Measurements from ENCODE around the gene AHR. TPM values are rescaled to one million over a fixed set of nuclear protein-coding genes. Genes with fewer than 3 reads are reported as not detected.

The AHR gene
- total RNA-seq, 1 donor from 2014 or later: 41.0 TPM

DNA sequence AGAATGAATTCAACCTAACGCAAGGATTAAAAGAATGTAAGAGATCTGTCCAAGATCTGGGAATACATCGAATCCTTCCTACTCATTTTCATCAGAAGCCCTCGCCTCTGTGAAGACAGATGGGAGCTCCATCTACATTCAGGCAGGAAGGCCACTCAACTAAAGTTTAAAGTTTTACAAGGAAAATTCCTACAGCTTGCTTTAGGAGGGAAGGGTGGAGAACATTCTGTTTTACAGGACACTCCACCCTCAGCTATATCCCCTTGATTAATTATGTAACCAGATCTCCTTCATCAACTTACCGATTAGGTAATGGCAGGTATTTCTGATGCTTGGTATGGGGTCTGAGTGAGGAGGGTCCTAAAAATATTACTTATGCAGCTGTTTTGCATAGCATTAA, 5.6 kb upstream of the AHR start:
- H3K27ac Mint-ChIP-seq: no peak overlapping the region

DNA sequence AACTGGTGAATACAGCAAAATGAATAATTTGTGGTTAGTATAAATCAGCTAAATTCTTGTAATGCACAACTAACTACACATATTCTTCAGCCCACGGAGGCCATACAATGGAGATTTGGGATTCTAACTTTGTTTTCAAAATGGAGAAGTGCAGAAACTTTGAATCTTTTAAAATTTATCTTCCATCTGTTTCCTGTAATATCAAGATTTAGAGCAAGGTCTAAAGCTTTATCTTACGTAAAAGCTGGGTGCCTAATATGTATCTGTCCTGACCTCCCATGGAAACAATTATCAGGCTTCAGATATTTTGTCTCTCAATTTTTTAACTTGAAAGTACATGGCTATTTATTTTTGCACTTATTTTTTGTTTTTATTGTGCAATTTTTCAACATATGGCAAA, 5.0 kb upstream of the AHR start:
- no peak overlapping the region for H3K4me3 Mint-ChIP-seq
- peaks cover 17% of the 10 kb centered on the region for H3K27me3 Mint-ChIP-seq
- no peak overlapping the region for H3K27ac Mint-ChIP-seq
- H3K36me3 Mint-ChIP-seq: peaks cover 7% of the 10 kb centered on the region
- peaks cover 10% of the 10 kb centered on the region for H3K9me3 Mint-ChIP-seq
- DNase-seq (ENCODE audit: extremely low spot score, unreplicated experiment): no peak
- peaks cover 7% of the 10 kb centered on the region for H3K4me1 Mint-ChIP-seq (ENCODE audit: unreplicated experiment)
- TF ChIP-seq, protein P1, sequence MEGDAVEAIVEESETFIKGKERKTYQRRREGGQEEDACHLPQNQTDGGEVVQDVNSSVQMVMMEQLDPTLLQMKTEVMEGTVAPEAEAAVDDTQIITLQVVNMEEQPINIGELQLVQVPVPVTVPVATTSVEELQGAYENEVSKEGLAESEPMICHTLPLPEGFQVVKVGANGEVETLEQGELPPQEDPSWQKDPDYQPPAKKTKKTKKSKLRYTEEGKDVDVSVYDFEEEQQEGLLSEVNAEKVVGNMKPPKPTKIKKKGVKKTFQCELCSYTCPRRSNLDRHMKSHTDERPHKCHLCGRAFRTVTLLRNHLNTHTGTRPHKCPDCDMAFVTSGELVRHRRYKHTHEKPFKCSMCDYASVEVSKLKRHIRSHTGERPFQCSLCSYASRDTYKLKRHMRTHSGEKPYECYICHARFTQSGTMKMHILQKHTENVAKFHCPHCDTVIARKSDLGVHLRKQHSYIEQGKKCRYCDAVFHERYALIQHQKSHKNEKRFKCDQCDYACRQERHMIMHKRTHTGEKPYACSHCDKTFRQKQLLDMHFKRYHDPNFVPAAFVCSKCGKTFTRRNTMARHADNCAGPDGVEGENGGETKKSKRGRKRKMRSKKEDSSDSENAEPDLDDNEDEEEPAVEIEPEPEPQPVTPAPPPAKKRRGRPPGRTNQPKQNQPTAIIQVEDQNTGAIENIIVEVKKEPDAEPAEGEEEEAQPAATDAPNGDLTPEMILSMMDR (conservative IDR thresholded peaks at IDR 0.05): no peak

More for the DNA sequence above, 5.6 kb upstream of the AHR start:
- Mint-ChIP-seq H3K4me1 (ENCODE audit: unreplicated experiment) (peaks cover 3% of the 10 kb centered on the region), H3K36me3 (peaks cover 2% of the 10 kb centered on the region), H3K27me3 (peaks cover 13% of the 10 kb centered on the region), H3K4me3 (no peak overlapping the region), H3K9me3 (peaks cover 6% of the 10 kb centered on the region)
- TF ChIP-seq, protein P1 (conservative IDR thresholded peaks at IDR 0.05): no peak
- no peak for DNase-seq (ENCODE audit: extremely low spot score, unreplicated experiment)

DNA sequence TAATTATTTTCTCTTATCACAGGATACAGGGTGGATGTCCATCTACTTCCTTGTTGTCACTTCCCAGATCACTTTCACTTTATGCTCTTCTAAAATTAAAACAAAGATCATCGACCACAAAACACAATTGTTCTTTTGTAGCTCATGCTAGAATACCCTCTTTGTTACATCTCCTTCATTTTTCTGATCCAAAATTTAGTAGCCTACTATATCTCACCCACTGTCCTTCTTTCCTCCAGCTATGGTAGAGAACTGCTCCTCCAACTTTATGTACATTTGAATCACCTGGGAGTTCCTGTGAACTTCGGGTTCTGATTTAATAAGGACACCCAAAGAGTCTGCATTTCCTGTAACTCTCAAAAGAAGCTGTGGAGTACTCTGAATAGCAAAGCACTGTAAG, 1.2 kb upstream of the AHR start:
- peak overlapping the region; percentile 84 for H3K4me3 Mint-ChIP-seq
- H3K9me3 Mint-ChIP-seq: peaks cover 10% of the 10 kb centered on the region
- peaks cover 28% of the 10 kb centered on the region for H3K27me3 Mint-ChIP-seq
- no peak for DNase-seq (ENCODE audit: extremely low spot score, unreplicated experiment)
- H3K36me3 Mint-ChIP-seq: peaks cover 7% of the 10 kb centered on the region
- peaks cover 7% of the 10 kb centered on the region for H3K4me1 Mint-ChIP-seq (ENCODE audit: unreplicated experiment)
- peak overlapping the region; percentile 96 for H3K27ac Mint-ChIP-seq
- TF ChIP-seq, protein P1 (conservative IDR thresholded peaks at IDR 0.05): no peak

DNA sequence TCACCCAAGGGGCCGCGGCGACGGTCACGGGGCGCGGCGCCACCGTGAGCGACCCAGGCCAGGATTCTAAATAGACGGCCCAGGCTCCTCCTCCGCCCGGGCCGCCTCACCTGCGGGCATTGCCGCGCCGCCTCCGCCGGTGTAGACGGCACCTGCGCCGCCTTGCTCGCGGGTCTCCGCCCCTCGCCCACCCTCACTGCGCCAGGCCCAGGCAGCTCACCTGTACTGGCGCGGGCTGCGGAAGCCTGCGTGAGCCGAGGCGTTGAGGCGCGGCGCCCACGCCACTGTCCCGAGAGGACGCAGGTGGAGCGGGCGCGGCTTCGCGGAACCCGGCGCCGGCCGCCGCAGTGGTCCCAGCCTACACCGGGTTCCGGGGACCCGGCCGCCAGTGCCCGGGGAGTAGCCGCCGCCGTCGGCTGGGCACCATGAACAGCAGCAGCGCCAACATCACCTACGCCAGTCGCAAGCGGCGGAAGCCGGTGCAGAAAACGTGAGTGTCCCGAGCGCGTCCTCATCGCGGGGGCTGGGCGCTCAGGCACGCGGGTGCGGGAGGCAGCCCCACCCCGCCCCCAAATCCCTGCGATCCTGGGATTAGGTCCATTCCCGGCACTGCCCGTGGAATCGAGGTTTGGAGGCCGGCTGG, 509 bp downstream of the AHR start:
- Mint-ChIP-seq H3K4me1 (ENCODE audit: unreplicated experiment) (peaks cover 7% of the 10 kb centered on the region), H3K27ac (peak overlapping the region; percentile 96), H3K9me3 (peaks cover 10% of the 10 kb centered on the region), H3K27me3 (peaks cover 28% of the 10 kb centered on the region), H3K36me3 (peaks cover 7% of the 10 kb centered on the region), H3K4me3 (peak overlapping the region; percentile 92)
- TF ChIP-seq, protein P1 (conservative IDR thresholded peaks at IDR 0.05): no peak
- DNase-seq (ENCODE audit: extremely low spot score, unreplicated experiment): peak; percentile 71

DNA sequence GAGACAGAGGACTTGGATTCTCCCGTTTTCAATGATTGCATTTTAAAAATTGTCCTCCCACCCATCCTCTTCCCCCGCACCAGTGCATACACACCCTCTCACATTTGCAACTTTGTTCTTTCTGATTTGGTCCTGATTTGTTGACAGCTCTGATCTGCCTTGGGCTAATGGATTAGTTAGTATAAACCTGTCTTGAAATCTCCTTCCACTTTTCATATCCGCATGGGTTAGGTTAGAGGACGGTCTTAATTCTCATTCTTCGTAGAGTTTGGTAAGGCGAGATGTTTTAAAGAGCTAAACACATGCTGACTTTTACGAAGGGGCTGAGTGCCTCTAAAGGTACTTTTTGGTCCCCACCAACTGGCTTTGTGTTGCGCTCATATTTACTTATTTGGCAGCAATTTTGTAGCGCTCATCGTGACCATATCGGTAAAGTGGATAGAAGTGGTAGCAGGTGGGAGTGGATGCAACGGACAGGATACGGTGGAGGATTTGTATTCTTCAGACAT, 1.1 kb downstream of the AHR start:
- Mint-ChIP-seq H3K9me3 (peaks cover 10% of the 10 kb centered on the region), H3K36me3 (peaks cover 7% of the 10 kb centered on the region), H3K4me3 (peak overlapping the region; percentile 92), H3K4me1 (ENCODE audit: unreplicated experiment) (peaks cover 7% of the 10 kb centered on the region), H3K27ac (peak overlapping the region; percentile 88), H3K27me3 (peaks cover 28% of the 10 kb centered on the region)
- DNase-seq (ENCODE audit: extremely low spot score, unreplicated experiment): no peak
- TF ChIP-seq, protein P1 (conservative IDR thresholded peaks at IDR 0.05): no peak

Data from type B pancreatic cell (in vitro differentiated cells).